NCI-H1105 treated with DMSO at 0.1 percent for 48 hours (cell line): ENCODE measurements around the gene ATP2C2.
"Not testable (repeated sequence)": the region's sequence is repeated elsewhere in the genome, so short reads cannot be mapped to it uniquely, and the experiment has no call there.

Experiments used
- DNase-seq: peaks from one replicate; lab custom pipeline; 2025; lab: John Stamatoyannopoulos, UW

Gene ATP2C2

DNA sequence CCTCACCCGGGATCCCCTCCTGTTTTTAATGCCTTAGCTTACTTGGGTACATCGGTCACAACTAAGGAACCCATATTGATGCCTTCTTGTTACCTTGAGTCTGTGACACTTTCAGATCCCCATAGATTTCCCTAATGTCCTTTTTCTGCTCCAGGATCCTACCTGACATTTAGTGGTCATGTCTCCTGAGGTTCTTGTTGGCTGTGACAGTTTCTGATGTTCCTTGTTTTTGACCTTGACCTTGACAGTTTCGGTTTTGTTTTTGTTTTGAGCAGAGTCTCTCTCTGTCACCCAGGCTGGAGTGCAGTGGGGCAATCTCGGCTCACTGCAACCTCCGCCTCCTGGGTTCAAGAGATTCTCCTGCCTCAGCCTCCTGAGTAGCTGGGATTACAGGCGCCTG is 52.2 kb downstream of the ATP2C2 start:
- DNase-seq, result not testable (repeated sequence)

DNA sequence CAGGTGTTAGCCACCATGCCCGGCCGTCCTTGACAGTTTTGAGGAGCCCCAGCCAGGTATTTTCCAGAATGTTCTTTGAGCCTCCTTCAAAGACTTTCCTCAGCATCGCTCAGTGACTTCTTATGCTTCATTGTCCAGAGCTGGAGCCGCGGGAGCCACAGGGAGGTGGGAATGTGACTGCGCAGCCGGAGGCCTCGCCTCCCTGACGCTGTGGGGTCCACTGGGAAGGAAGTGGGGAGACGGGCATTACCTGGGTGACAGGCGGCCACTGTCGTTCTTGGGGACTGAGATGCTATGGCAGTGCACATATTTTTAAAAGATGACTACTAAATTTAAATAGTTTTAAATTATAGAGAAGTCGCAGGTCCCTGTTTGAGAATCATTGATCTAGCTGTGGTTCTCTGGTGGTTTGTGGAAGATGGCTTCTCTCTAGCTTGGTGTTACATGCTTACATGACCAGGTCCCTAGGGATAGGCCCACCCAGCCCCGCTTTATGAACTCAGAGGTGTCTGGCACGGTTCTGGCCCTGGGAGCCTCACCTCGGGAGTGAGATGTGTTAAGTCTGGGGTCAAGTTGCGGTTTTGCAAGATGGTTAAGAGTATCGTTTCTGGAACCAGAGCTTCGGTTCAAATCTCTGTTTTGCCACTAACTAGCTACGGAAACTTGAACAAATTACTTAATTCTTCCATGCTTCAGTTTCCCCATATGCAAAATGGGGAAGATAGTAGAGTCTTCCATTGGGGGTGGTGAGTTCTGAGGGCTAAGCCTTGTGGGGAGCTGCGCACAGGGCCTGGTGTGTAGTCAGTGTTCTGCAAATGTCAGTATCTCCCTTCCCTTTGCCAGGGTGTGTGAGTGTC is 53.0 kb downstream of the ATP2C2 start:
- DNase-seq, result no peak

GRCh38 chr16:84421938-84422220 is 53.5 kb downstream of the ATP2C2 start:
- DNase-seq, result no peak

DNA sequence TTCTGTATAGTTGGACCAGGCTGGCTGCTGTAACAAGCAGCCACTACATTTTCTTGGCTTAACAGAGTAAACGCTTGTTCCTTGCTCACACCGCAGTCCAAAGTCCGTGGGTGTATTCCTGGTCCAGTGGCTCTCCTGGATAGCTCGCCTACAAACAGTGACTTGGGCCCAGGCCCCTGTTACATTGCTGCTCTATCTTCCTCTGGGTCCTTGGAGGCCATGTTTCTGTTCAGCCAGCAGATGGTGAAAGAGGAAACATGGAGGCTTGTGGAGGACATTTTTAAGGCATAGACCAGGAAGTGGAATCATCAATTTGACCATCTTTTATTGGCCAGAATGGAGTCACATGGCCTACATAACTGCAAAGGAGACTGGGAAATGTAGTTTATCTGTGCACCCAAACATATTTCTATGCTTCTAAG is 55.1 kb downstream of the ATP2C2 start:
- no peak for DNase-seq

GRCh38 chr16:84425696-84426095 is 57.4 kb downstream of the ATP2C2 start:
- DNase-seq, result no peak

DNA sequence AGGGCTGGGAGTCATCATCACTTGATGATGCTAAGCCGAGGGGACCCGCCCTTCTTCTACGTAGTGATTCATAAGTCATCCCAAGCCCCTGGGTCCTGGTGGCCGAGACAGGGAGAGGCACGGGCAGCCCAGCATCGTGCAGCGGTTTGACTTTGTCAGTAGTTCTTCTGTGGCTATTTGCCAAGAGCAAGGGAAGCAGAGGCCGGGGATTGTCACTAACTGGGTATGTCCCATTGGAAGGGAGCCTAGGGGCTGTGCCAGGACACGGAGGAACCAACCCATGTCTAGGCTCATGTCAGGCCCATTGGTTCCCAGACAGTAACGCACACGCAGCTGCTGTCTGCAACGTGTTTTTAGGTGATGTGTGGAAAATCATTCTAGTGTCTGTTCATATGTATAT is 58.5 kb downstream of the ATP2C2 start:
- no peak for DNase-seq

GRCh38 chr16:84427553-84427952 is 59.2 kb downstream of the ATP2C2 start:
- DNase-seq, result no peak

DNA sequence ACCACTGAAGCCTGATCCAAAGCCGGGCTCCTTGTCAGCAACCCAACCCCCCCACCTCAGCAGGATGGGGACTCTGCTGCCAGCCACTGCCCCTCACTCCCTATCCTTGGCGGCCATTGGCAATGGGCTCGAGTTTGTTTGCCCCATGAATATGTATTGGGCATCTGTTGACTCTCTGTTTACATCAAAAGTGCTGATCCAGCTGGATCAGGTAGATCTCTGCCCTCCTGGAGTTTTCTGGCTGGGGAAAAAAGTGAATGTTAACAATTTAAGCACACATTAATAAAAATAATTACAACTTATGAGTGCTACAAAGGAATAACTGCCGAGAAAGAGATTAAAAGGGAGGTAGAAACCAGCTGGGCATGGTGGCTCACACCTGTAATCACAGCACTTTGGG is 62.5 kb downstream of the ATP2C2 start:
- DNase-seq, result no peak

DNA sequence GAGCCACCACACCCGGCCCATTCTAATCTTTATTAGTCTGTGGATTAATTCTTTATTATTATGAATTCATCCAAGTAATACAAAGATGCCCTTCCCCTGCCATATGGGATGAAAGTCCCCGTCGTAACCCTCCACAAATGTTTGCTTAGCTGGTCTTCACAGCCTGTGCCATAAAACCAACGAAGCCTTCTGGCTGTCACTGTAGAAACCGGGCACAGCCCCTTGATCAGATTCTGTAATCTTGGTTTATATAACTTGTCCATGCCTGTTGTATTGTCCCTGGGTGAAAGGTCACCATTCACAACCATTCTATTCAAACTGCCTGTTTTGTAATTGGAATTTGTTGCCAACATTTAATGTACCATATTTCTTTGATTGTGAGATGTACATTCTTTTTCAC is 66.5 kb downstream of the ATP2C2 start:
- no peak for DNase-seq

DNA sequence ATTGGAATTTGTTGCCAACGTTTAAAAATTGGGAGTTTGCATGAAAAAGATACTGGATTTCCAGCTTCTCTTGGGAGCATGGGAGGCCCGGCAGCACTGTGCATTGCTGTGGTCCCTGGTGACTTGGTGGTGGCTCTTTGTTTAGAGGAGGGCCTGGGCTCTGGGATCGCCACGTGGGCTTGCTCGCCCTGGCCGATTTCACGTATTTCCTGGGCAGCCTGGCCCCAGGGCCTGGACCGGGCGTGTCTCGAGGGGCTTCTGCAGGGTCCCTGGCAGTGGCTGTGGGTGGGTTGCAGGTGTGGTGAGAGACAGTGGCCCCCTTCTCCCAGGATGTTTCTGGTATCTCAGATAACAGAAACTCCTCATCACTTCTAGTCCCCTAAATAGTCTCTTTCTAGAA is 67.9 kb downstream of the ATP2C2 start:
- no peak for DNase-seq

GRCh38 chr16:84438971-84439696 is 70.8 kb downstream of the ATP2C2 start:
- DNase-seq, result no peak

GRCh38 chr16:84442416-84443145 is 74.2 kb downstream of the ATP2C2 start:
- DNase-seq, result no peak

DNA sequence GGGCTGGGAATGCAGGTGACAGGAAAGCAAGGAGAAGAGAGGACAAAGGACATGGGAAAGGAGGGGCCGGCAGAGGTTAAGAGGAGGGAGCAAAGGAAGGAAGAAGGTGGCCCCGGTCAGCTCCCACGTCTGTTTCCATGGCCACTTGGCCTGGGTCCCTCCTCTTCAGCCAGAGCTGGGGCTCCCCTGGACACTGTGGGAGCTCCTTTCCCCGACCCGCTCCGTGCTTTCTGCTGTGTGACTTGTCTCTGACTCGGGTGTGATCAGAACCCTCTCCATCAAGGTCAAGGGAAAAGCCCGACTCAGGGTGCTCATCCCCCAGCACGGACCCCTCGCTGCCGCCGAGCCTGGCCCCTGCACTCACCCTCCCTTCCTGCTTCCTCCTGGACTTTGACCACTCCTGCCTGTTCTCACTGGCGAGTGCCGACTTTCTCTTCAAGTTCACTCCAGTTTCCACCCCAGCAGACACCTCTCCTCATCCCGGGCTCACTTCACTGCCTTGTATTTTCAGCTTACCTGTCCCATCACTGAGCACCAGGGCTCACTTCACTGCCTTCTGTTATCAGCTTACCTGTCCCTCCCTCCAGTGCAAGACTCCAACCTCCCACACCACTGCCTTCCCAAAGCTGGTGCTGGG is 74.9 kb downstream of the ATP2C2 start:
- DNase-seq, result no peak

- no peak for DNase-seq
Observed at GRCh38 chr16:84444476-84444875, 76.1 kb downstream of the ATP2C2 start.

- no peak for DNase-seq
Observed at GRCh38 chr16:84446084-84446483, 77.7 kb downstream of the ATP2C2 start.

- DNase-seq, result no peak
Observed at GRCh38 chr16:84446596-84447392, 78.5 kb downstream of the ATP2C2 start.

DNA sequence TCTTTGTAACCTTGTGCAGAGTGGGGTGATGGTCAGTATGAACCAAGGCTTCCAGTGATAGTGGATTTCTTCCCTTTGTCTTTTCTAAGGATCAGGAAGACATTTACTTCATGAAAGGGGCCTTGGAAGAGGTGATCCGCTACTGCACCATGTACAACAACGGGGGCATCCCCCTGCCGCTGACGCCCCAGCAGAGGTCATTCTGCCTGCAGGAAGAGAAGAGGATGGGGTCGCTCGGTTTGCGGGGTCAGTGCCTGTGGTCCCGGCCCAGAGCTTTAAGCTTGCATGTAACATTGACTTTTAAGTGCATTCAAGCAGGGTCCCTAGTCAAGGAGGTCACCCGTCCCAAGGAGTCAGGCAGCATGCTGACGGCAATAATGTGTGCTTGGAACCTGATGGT is 80.1 kb downstream of the ATP2C2 start:
- DNase-seq, result no peak

DNA sequence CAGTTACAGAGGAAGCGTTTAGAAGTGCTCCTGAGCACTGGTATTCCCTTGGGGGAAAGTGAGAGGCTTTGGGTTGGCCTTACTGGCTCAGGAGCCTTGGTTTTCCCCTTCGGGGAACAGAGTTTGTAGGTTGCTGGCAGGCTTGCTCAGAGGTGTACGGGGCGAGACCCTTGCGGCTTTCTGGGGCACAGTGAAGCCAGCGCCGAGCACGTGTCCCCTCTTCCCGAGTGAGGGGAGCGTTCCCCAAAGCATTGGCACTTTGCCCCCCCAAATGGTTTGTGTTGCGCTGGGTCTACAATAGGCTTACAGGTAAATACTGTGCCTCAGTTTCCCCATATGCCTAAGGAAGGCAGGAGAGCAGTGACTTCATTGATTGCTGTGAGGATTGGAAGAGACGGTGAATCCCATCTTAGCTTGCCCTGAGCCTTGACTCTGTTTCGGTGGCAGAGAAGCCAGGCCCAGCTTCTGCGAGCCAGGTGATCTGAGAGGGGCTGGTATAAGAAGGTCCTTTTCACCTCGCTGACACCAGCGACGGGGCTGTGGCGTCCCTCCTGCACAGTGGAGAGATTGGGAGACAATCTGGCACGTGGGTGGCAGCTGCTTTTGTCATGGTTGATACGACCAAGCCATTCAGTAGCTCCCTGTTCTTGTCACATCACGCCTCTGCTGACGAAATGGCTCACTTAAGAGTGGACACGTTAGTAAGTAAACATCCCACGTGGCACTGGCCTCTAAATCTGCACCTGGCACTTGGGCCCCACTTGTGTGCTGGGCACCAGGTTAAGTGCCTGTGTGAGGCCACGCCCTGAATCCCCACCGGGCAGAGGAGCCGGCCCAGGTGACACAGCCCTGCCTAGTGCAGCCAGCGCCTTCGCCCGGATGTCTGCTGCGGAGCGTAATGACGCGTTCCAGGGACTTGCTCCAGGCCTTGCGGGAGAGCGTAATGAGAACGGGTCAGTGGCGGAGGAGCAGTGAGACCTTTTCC is 81.1 kb downstream of the ATP2C2 start:
- DNase-seq, result peak; percentile 53

- no peak for DNase-seq
Observed at GRCh38 chr16:84450176-84450865, 82.0 kb downstream of the ATP2C2 start.
